SK-N-SH (cell line): ENCODE results near the gene RAB1A. TPM values are rescaled to one million over a fixed set of nuclear protein-coding genes. Genes with fewer than 3 reads are reported as not detected.

Experiments
- CTCF ChIA-PET: fragments of 300-600, 350-600 bp; formaldehyde crosslinking; extraction: SDS; loops from one replicate; lab custom pipeline; 2021; lab: Yijun Ruan, JAX
- POLR2A ChIA-PET: fragments of 350-600 bp; sonication (Branson Sonifier 250); formaldehyde crosslinking; extraction: SDS; loops from one replicate; lab custom pipeline; 2020; ENCODE audit warnings: antibody characterized with exemption, inconsistent platforms; lab: Yijun Ruan, JAX
- DNase-seq: peaks from one replicate; pipeline ENCODE4 v3.0.0; 2012
- H2AFZ ChIP-seq: fragments of 200-600 bp; sonication (generic); 2 replicates; pipeline ENCODE4 v1.8.1; 2016; ENCODE audit warnings: antibody characterized with exemption, mild to moderate bottlenecking, low read depth
- H3F3A ChIP-seq: fragments of 200-600 bp; sonication (generic); replicated peaks from 2 replicates; pipeline ENCODE3; 2016; ENCODE audit warnings: antibody characterized with exemption, mild to moderate bottlenecking; ENCODE audit not compliant: insufficient read depth
- H3K27ac ChIP-seq, 2 experiments: fragments of 200-500 bp in 1 of 2; fragments of 200-600 bp in 1 of 2; sonication (Bioruptor generic) in 1 of 2; sonication (generic), shearing (Covaris generic) in 1 of 2; 2 replicates each; pipeline versions ENCODE4 v1.5.1 to v1.6.1; 2014 to 2016; ENCODE audit warnings: low read depth in 2 of 2, inconsistent platforms in 1 of 2, low read length in 1 of 2, mild to moderate bottlenecking in 1 of 2, mixed read lengths in 1 of 2
- H3K27me3 ChIP-seq: fragments of 200-600 bp; sonication (generic), shearing (Covaris generic); 2 replicates; pipeline ENCODE4 v1.6.1; 2016; ENCODE audit warnings: mixed run types; ENCODE audit not compliant: insufficient read depth
- H3K36me3 ChIP-seq, 2 experiments: fragments of 200-500 bp in 1 of 2; fragments of 200-600 bp in 1 of 2; sonication (Bioruptor generic) in 1 of 2; sonication (generic) in 1 of 2; replicated peaks in 1 of 2; 2 replicates each; pipeline versions ENCODE3 to v1.5.1; 2014 to 2016; ENCODE audit warnings: low read length in 1 of 2, mild to moderate bottlenecking in 1 of 2; ENCODE audit not compliant: insufficient read depth in 2 of 2, control insufficient read depth in 1 of 2
- H3K4me1 ChIP-seq, 2 experiments: fragments of 200-500 bp in 1 of 2; fragments of 200-600 bp in 1 of 2; sonication (Bioruptor generic) in 1 of 2; sonication (generic), shearing (Covaris generic) in 1 of 2; 2 replicates each; pipeline versions ENCODE4 v1.5.1 to v1.6.1; 2014 to 2016; ENCODE audit warnings: low read depth in 1 of 2, low read length in 1 of 2, mixed run types in 1 of 2; ENCODE audit not compliant: insufficient read depth in 2 of 2, control insufficient read depth in 1 of 2
- H3K4me2 ChIP-seq: fragments of 200-600 bp; sonication (generic), shearing (Covaris generic); 2 replicates; pipeline ENCODE4 v1.6.1; 2017; ENCODE audit warnings: mixed run types
- H3K4me3 ChIP-seq, 2 experiments: fragments of 200-500 bp in 1 of 2; fragments of 200-600 bp in 1 of 2; sonication (Bioruptor generic) in 1 of 2; sonication (generic), shearing (Covaris generic) in 1 of 2; 2 replicates each; pipeline versions ENCODE4 v1.5.1 to v1.8.1; 2014 to 2016; ENCODE audit warnings: low read depth in 2 of 2, inconsistent platforms in 1 of 2, low read length in 1 of 2, mild to moderate bottlenecking in 1 of 2, mixed read lengths in 1 of 2, moderate library complexity in 1 of 2
- H3K79me2 ChIP-seq: fragments of 200-600 bp; sonication (generic); 2 replicates; pipeline ENCODE4 v1.8.1; 2017; ENCODE audit warnings: mild to moderate bottlenecking; ENCODE audit not compliant: insufficient read depth
- H3K9ac ChIP-seq: fragments of 200-600 bp; sonication (generic); 2 replicates; pipeline ENCODE4 v1.6.1; 2017; ENCODE audit warnings: mixed run types
- H3K9me2 ChIP-seq: fragments of 200-600 bp; sonication (generic); 2 replicates; pipeline ENCODE4 v1.6.1; 2017; ENCODE audit warnings: mixed run types
- H3K9me3 ChIP-seq: fragments of 200-600 bp; sonication (generic); 2 replicates; pipeline ENCODE4 v1.6.1; 2017; ENCODE audit warnings: mixed run types, mild to moderate bottlenecking, moderate library complexity
- H4K20me1 ChIP-seq: fragments of 200-600 bp; sonication (generic); 2 replicates; pipeline ENCODE4 v1.6.1; 2017; ENCODE audit warnings: mild to moderate bottlenecking, mixed run types; ENCODE audit not compliant: insufficient read depth
- ELF1 ChIP-seq: IDR thresholded peaks from 2 replicates; pipeline ENCODE4 v1.4.0; 2012
- EZH2phosphoT487 ChIP-seq: fragments of 200-600 bp; sonication (generic); IDR thresholded peaks from 2 replicates; pipeline ENCODE4 v1.6.1; 2017; ENCODE audit warnings: low read depth, mixed run types, mild to moderate bottlenecking, antibody characterized with exemption, moderate library complexity, borderline replicate concordance
- FOSL2 ChIP-seq: IDR thresholded peaks from 2 replicates; pipeline ENCODE4 v1.4.0; 2012; ENCODE audit warnings: low read depth, mild to moderate bottlenecking, moderate library complexity, borderline replicate concordance
- GATA2 ChIP-seq: sonication (generic); formaldehyde crosslinking; IDR thresholded peaks from 2 replicates; pipeline ENCODE4 v1.5.0; 2020; ENCODE audit warnings: mild to moderate bottlenecking, missing genetic modification reagents
- MAX ChIP-seq: IDR thresholded peaks from 2 replicates; pipeline ENCODE4 v1.4.0; 2012; ENCODE audit warnings: low read depth
- MEF2A ChIP-seq: IDR thresholded peaks from 2 replicates; pipeline ENCODE4 v1.4.0; 2012; ENCODE audit warnings: low read depth, borderline replicate concordance
- MXI1 ChIP-seq: IDR thresholded peaks from 2 replicates; pipeline ENCODE4 v1.6.1; 2012; ENCODE audit warnings: mild to moderate bottlenecking, low read depth, low read length, improper control_type of control experiment
- NRF1 ChIP-seq: IDR thresholded peaks from 2 replicates; pipeline ENCODE4 v1.6.1; 2012; ENCODE audit warnings: low read depth, mild to moderate bottlenecking, low read length
- PBX3 ChIP-seq: IDR thresholded peaks from 2 replicates; pipeline ENCODE4; 2012
- POLR2AphosphoS5 ChIP-seq: IDR thresholded peaks from 2 replicates; pipeline ENCODE4 v1.6.1; 2012; ENCODE audit warnings: low read depth, low read length
- RAD21 ChIP-seq: IDR thresholded peaks from 2 replicates; pipeline ENCODE4 v1.6.1; 2012; ENCODE audit warnings: mild to moderate bottlenecking, low read length
- RCOR1 ChIP-seq: fragments of 150-350 bp; IDR thresholded peaks from 2 replicates; pipeline ENCODE4 v1.6.1; 2017; ENCODE audit warnings: antibody characterized with exemption, low read length
- RFX5 ChIP-seq: IDR thresholded peaks from 2 replicates; pipeline ENCODE4 v1.6.1; 2012; ENCODE audit warnings: mild to moderate bottlenecking, improper control_type of control experiment, low read length
- RXRA ChIP-seq: IDR thresholded peaks from 2 replicates; pipeline ENCODE4 v1.4.0; 2012; ENCODE audit warnings: low read depth, mild to moderate bottlenecking, borderline replicate concordance
- TAF1 ChIP-seq: IDR thresholded peaks from 2 replicates; pipeline ENCODE4 v1.6.1; 2012; ENCODE audit warnings: low read depth, mild to moderate bottlenecking, low read length, moderate library complexity, borderline replicate concordance
- TCF12 ChIP-seq: IDR thresholded peaks from 2 replicates; pipeline ENCODE4 v1.4.0; 2012
- TEAD4 ChIP-seq: IDR thresholded peaks from 2 replicates; pipeline ENCODE4 v1.4.0; 2012; ENCODE audit warnings: mild to moderate bottlenecking, borderline replicate concordance; ENCODE audit not compliant: insufficient read depth
- USF1 ChIP-seq: IDR thresholded peaks from 2 replicates; pipeline ENCODE4 v1.4.0; 2012; ENCODE audit warnings: low read depth, borderline replicate concordance
- USF2 ChIP-seq: fragments of 150-350 bp; IDR thresholded peaks from 2 replicates; pipeline ENCODE4 v1.6.1; 2017; ENCODE audit warnings: antibody characterized with exemption, low read length, low read depth, borderline replicate concordance
- ZBTB33 ChIP-seq: IDR thresholded peaks from 2 replicates; pipeline ENCODE4 v1.4.0; 2012; ENCODE audit warnings: low read depth, borderline replicate concordance
- polyA plus RNA-seq, 3 experiments: library from polyadenylated mRNA; depleted of rRNA; stranded (reverse); fragments of >200 nt; gene quantifications; 2 replicates each; pipeline ENCODE4 v1.2.3, GENCODE V29; 2012

The RAB1A gene
- polyA plus RNA-seq, 1 of the 3 experiments (the other 2 are of a cell fraction): 113 TPM

- Histone ChIP-seq H3K79me2 (peaks cover 100% of the 10 kb centered on the region), H3K9me3 (no peaks in the 10 kb centered on the region), H3K4me2 (no peak overlapping the region), H3K4me3 (no peak overlapping the region), H3F3A (peaks cover 7% of the 10 kb centered on the region), H4K20me1 (peaks cover 99% of the 10 kb centered on the region), H3K27ac (no peak overlapping the region), H3K9ac (no peak overlapping the region), H3K4me1 (no peaks in the 10 kb centered on the region), H3K9me2 (no peaks in the 10 kb centered on the region), H3K36me3 (peaks cover 0 to 6% of the 10 kb centered on the region in 2 experiments), H2AFZ (no peak overlapping the region), H3K27me3 (no peaks in the 10 kb centered on the region)
- ChIA-PET POLR2A (no interaction called here), CTCF (interaction anchor here (1.2 kb wide), 1 partner anchor 199 kb away, joined by 3 read pairs; no protein-coding TSS in a partner anchor)
- no peak for TF ChIP-seq RAD21
- TF ChIP-seq RXRA: no peak
- TF ChIP-seq TAF1: no peak
- no peak for TF ChIP-seq EZH2phosphoT487
- TF ChIP-seq ZBTB33: no peak
- no peak for TF ChIP-seq RCOR1
- no peak for TF ChIP-seq POLR2AphosphoS5
- TF ChIP-seq USF2: no peak
- TF ChIP-seq GATA2 (CRISPR knock-in tag): no peak
- no peak for TF ChIP-seq TCF12
- DNase-seq: no peak
Observed at GRCh38 chr2:65116645-65117044, 13.3 kb downstream of the RAB1A start.

- no peak for DNase-seq
- Histone ChIP-seq H3K4me1 (no peaks in the 10 kb centered on the region), H4K20me1 (peaks cover 99% of the 10 kb centered on the region), H3K9me3 (no peaks in the 10 kb centered on the region), H3K4me2 (no peak overlapping the region), H3K79me2 (peaks cover 100% of the 10 kb centered on the region), H3K36me3 (peaks cover 0 to 11% of the 10 kb centered on the region in 2 experiments), H3K9ac (no peak overlapping the region), H3K27ac (no peak overlapping the region), H2AFZ (no peak overlapping the region), H3K9me2 (no peaks in the 10 kb centered on the region), H3K4me3 (no peak overlapping the region), H3K27me3 (no peaks in the 10 kb centered on the region), H3F3A (peaks cover 7% of the 10 kb centered on the region)
- CTCF ChIA-PET: interaction anchor here (1.3 kb wide), 1 partner anchor 15 kb away, joined by 6 read pairs; the partner anchor contains the start of gene RAB1A
- POLR2A ChIA-PET: no interaction called here
- no peak for TF ChIP-seq TAF1
- TF ChIP-seq MEF2A: no peak
- no peak for TF ChIP-seq NRF1
- no peak for TF ChIP-seq MXI1
- no peak for TF ChIP-seq TCF12
- no peak for TF ChIP-seq RCOR1
- no peak for TF ChIP-seq PBX3
- TF ChIP-seq USF1: no peak
- TF ChIP-seq TEAD4: no peak
- TF ChIP-seq MAX: no peak
- TF ChIP-seq ZBTB33: no peak
- TF ChIP-seq GATA2 (CRISPR knock-in tag): no peak
- TF ChIP-seq RFX5: no peak
- no peak for TF ChIP-seq ELF1
- no peak for TF ChIP-seq FOSL2
Observed at GRCh38 chr2:65114921-65115320, 15.0 kb downstream of the RAB1A start.
